H9 (cell line): ENCODE measurements around the gene SORCS2. TPM values are rescaled to one million over a fixed set of nuclear protein-coding genes. Genes with fewer than 3 reads are reported as not detected.

Source experiments
- DNase-seq: peaks from one replicate; pipeline ENCODE4 v3.0.0-alpha.2; 2017
- H2AFZ ChIP-seq: one replicate; pipeline ENCODE4 v1.6.1; 2013; ENCODE audit warnings: mild to moderate bottlenecking, low read length, control low read depth, moderate library complexity
- H2AK5ac ChIP-seq: 2 replicates; pipeline ENCODE4 v1.6.1; 2013; ENCODE audit warnings: low read length, control low read depth, mixed read lengths; ENCODE audit not compliant: insufficient read length
- H2BK120ac ChIP-seq: one replicate; pipeline ENCODE4 v1.6.1; 2013; ENCODE audit warnings: low read depth, mild to moderate bottlenecking, low read length, control low read depth, inconsistent platforms; ENCODE audit not compliant: poor library complexity, severe bottlenecking
- H2BK12ac ChIP-seq: 2 replicates; pipeline ENCODE4 v1.6.1; 2013; ENCODE audit warnings: low read length, control low read depth, mixed read lengths, low read depth; ENCODE audit not compliant: insufficient read length
- H2BK15ac ChIP-seq: 2 replicates; pipeline ENCODE4 v1.6.1; 2013; ENCODE audit warnings: low read depth, low read length, control low read depth
- H2BK20ac ChIP-seq: one replicate; pipeline ENCODE4 v1.6.1; 2013; ENCODE audit warnings: low read depth, mild to moderate bottlenecking, low read length, control low read depth, inconsistent platforms; ENCODE audit not compliant: poor library complexity, severe bottlenecking
- H2BK5ac ChIP-seq: 2 replicates; pipeline ENCODE4 v1.6.1; 2013; ENCODE audit warnings: low read length, control low read depth, mixed read lengths; ENCODE audit not compliant: insufficient read length
- H3K14ac ChIP-seq: 2 replicates; pipeline ENCODE4 v1.6.1; 2013; ENCODE audit warnings: low read length, control low read depth; ENCODE audit not compliant: insufficient read depth
- H3K18ac ChIP-seq: 2 replicates; pipeline ENCODE4 v1.6.1; 2013; ENCODE audit warnings: low read depth, mild to moderate bottlenecking, mixed read lengths, low read length, control low read depth; ENCODE audit not compliant: insufficient read length
- H3K23ac ChIP-seq: 2 replicates; pipeline ENCODE4 v1.6.1; 2013; ENCODE audit warnings: low read length, control low read depth, mixed read lengths, low read depth; ENCODE audit not compliant: insufficient read length
- H3K23me2 ChIP-seq: 2 replicates; pipeline ENCODE4 v1.6.1; 2013; ENCODE audit warnings: low read depth, mild to moderate bottlenecking, mixed read lengths, low read length, control low read depth; ENCODE audit not compliant: insufficient read length, poor library complexity, severe bottlenecking
- H3K27ac ChIP-seq: 2 replicates; pipeline ENCODE4 v1.5.1; 2013; ENCODE audit warnings: low read length, control low read depth, mixed read lengths, low read depth; ENCODE audit not compliant: insufficient read length
- H3K27me3 ChIP-seq: 2 replicates; pipeline ENCODE4 v1.6.1; 2013; ENCODE audit warnings: low read length, control low read depth, inconsistent platforms; ENCODE audit not compliant: insufficient read depth
- H3K4ac ChIP-seq: 2 replicates; pipeline ENCODE4 v1.6.1; 2013; ENCODE audit warnings: low read depth, mild to moderate bottlenecking, control low read depth, inconsistent platforms, low read length, moderate library complexity
- H3K4me1 ChIP-seq: 2 replicates; pipeline ENCODE4 v1.6.1; 2013; ENCODE audit warnings: low read length, control low read depth, inconsistent platforms; ENCODE audit not compliant: insufficient read depth
- H3K4me2 ChIP-seq: 2 replicates; pipeline ENCODE4 v1.6.1; 2013; ENCODE audit warnings: low read length, control low read depth, mixed read lengths; ENCODE audit not compliant: insufficient read length, insufficient read depth
- H3K56ac ChIP-seq: 2 replicates; pipeline ENCODE4 v1.6.1; 2013; ENCODE audit warnings: low read depth, mild to moderate bottlenecking, mixed read lengths, low read length, control low read depth; ENCODE audit not compliant: insufficient read length
- H3K79me1 ChIP-seq: 2 replicates; pipeline ENCODE4 v1.6.1; 2013; ENCODE audit warnings: low read depth, mild to moderate bottlenecking, moderate library complexity, low read length, control low read depth, inconsistent platforms; ENCODE audit not compliant: insufficient read depth, poor library complexity, severe bottlenecking
- H3K79me2 ChIP-seq: 2 replicates; pipeline ENCODE4 v1.6.1; 2013; ENCODE audit warnings: low read length, control low read depth, inconsistent platforms; ENCODE audit not compliant: insufficient read depth
- H3K9ac ChIP-seq: 2 replicates; pipeline ENCODE4 v1.6.1; 2013; ENCODE audit warnings: low read length, control low read depth, mixed read lengths; ENCODE audit not compliant: insufficient read length; ENCODE audit errors: extremely low read depth
- H3K9me3 ChIP-seq: one replicate; pipeline ENCODE4 v1.6.1; 2013; ENCODE audit warnings: low read depth, low read length, inconsistent platforms; ENCODE audit not compliant: control insufficient read depth
- H3T11ph ChIP-seq: one replicate; pipeline ENCODE4 v1.6.1; 2013; ENCODE audit warnings: mild to moderate bottlenecking, low read length, control low read depth, inconsistent platforms
- H4K20me1 ChIP-seq: one replicate; pipeline ENCODE4 v1.6.1; 2013; ENCODE audit not compliant: control insufficient read depth, insufficient read length, insufficient read depth
- H4K5ac ChIP-seq: 2 replicates; pipeline ENCODE4 v1.6.1; 2013; ENCODE audit warnings: low read depth, mild to moderate bottlenecking, mixed read lengths, low read length, control low read depth; ENCODE audit not compliant: insufficient read length
- H4K8ac ChIP-seq: replicated peaks from 2 replicates; pipeline ENCODE4 v1.6.1; 2013; ENCODE audit warnings: low read length, control low read depth, mixed read lengths, low read depth; ENCODE audit not compliant: insufficient read length
- H4K91ac ChIP-seq: 2 replicates; pipeline ENCODE4 v1.6.1; 2013; ENCODE audit warnings: low read depth, mild to moderate bottlenecking, moderate library complexity, mixed read lengths, low read length, control low read depth; ENCODE audit not compliant: insufficient read length
- H3K27ac Mint-ChIP-seq, 3 experiments: 2 replicates in 2 of 3; 3 replicates in 1 of 3; pipeline ENCODE4 v1.8.0; 2020 to 2021; ENCODE audit warnings: mixed read lengths in 3 of 3, mild to moderate bottlenecking in 1 of 3, moderate library complexity in 1 of 3
- H3K27me3 Mint-ChIP-seq: 2 replicates; pipeline ENCODE4 v1.8.0; 2021; ENCODE audit warnings: low read depth, mild to moderate bottlenecking, moderate library complexity, mixed read lengths
- H3K36me3 Mint-ChIP-seq, 3 experiments: 2 replicates in 2 of 3; 3 replicates in 1 of 3; pipeline ENCODE4 v1.8.0; 2020 to 2021; ENCODE audit warnings: low read depth in 3 of 3, mixed read lengths in 3 of 3; ENCODE audit not compliant: insufficient read depth in 1 of 3
- H3K4me1 Mint-ChIP-seq, 2 experiments: 2 replicates each; pipeline ENCODE4 v1.8.0; 2020; ENCODE audit warnings: mixed read lengths in 2 of 2
- H3K4me3 Mint-ChIP-seq, 2 experiments: 2 replicates in 1 of 2; 3 replicates in 1 of 2; pipeline ENCODE4 v1.8.0; 2020 to 2021; ENCODE audit warnings: mild to moderate bottlenecking in 2 of 2, mixed read lengths in 2 of 2, moderate library complexity in 1 of 2
- H3K9me3 Mint-ChIP-seq, 2 experiments: 2 replicates in 1 of 2; 3 replicates in 1 of 2; pipeline ENCODE4 v1.8.0; 2020; ENCODE audit warnings: mild to moderate bottlenecking in 2 of 2, mixed read lengths in 2 of 2, moderate library complexity in 1 of 2
- WGBS: extraction: QIAGEN DNeasy Blood & Tissue Kit; methylation state at CpG from one replicate; pipeline ENCODE4 v1.1.7; 2013; ENCODE audit warnings: missing lambda C conversion rate, low lambda C conversion rate, mixed read lengths; ENCODE audit not compliant: insufficient read length; ENCODE audit errors: extremely low coverage; 5-methylcytosine and 5-hydroxymethylcytosine counted together
- total RNA-seq: library from RNA; stranded (reverse); gene quantifications from 2 replicates; pipeline ENCODE4 v1.2.1, GENCODE V29; 2021
- TF ChIP-seq, protein P1 (sequence below): fragments of 200-600 bp; sonication (generic); conservative IDR thresholded peaks from 3 replicates; pipeline ENCODE4 v1.8.0; 2021; ENCODE audit warnings: antibody characterized with exemption, mild to moderate bottlenecking

The SORCS2 gene
- total RNA-seq, 1 experiment from 2014 or later = 0.57 TPM

DNA sequence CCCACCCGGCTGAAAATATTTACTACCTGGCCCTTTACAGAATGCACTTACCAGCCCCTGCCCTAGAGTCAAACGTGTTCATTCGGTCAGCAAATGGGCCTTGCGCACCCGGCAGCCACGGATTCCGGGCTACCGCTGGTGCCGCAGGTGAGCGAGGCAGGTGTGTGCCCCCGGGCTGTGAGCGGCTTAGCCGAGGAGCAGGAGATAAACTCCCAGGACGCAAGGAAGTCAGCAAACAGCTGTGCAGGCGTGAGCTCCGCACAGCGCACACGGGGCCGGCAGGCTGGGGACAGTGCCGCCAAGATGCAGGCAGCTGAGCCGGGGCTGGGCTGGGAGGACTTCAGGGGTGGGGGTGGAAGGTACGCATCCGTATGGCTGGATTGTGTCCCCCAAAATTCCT, 453.6 kb downstream of the SORCS2 start:
- Histone ChIP-seq H2BK20ac (no peak overlapping the region), H3K14ac (no peak overlapping the region; the same call in 1 of the 2 replicates), H3T11ph (no peak overlapping the region), H3K18ac (no peak overlapping the region), H3K9me3 (no peaks in the 10 kb centered on the region), H4K8ac (no peak overlapping the region), H3K4me2 (no peak overlapping the region), H2BK12ac (no peak overlapping the region), H3K4ac (no peak overlapping the region), H2BK120ac (no peak overlapping the region), H4K20me1 (no peaks in the 10 kb centered on the region), H2AK5ac (no peak overlapping the region), H3K27me3 (no peaks in the 10 kb centered on the region), H3K27ac (no peak overlapping the region), H3K9ac (no peak overlapping the region), H3K23me2 (no peaks in the 10 kb centered on the region), H4K91ac (no peak overlapping the region), H3K79me2 (no peaks in the 10 kb centered on the region), H3K4me1 (peaks cover 2% of the 10 kb centered on the region; the same call in 1 of the 2 replicates), H3K23ac (no peak overlapping the region), H4K5ac (no peak overlapping the region), H3K79me1 (no peaks in the 10 kb centered on the region), H2BK5ac (no peak overlapping the region), H2AFZ (no peak overlapping the region), H3K56ac (no peak overlapping the region), H2BK15ac (no peak overlapping the region)
- DNase-seq = no peak
- Mint-ChIP-seq H3K4me3 (no peak overlapping the region), H3K4me1 (peaks cover 12 to 14% of the 10 kb centered on the region in 2 experiments), H3K27me3 (peaks cover 27% of the 10 kb centered on the region), H3K27ac (no peak overlapping the region), H3K36me3 (peaks cover 0 to 3% (median 0%) of the 10 kb centered on the region in 3 experiments; a peak in 2 of 7 replicates), H3K9me3 (peaks cover 10 to 15% of the 10 kb centered on the region in 2 experiments; a peak in 4 of 5 replicates)
- TF ChIP-seq, protein P1, sequence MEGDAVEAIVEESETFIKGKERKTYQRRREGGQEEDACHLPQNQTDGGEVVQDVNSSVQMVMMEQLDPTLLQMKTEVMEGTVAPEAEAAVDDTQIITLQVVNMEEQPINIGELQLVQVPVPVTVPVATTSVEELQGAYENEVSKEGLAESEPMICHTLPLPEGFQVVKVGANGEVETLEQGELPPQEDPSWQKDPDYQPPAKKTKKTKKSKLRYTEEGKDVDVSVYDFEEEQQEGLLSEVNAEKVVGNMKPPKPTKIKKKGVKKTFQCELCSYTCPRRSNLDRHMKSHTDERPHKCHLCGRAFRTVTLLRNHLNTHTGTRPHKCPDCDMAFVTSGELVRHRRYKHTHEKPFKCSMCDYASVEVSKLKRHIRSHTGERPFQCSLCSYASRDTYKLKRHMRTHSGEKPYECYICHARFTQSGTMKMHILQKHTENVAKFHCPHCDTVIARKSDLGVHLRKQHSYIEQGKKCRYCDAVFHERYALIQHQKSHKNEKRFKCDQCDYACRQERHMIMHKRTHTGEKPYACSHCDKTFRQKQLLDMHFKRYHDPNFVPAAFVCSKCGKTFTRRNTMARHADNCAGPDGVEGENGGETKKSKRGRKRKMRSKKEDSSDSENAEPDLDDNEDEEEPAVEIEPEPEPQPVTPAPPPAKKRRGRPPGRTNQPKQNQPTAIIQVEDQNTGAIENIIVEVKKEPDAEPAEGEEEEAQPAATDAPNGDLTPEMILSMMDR = no peak
- WGBS = no CpG with 5 or more reads among the region's 23 CpGs
